HCT116 (cell line): Measurements from ENCODE around the gene PPP1R36.

Experiments
- JUND ChIP-seq: IDR thresholded peaks from 2 replicates; pipeline ENCODE4 v1.6.1; 2012
- POLR2A ChIP-seq: IDR thresholded peaks from 2 replicates; pipeline ENCODE4 v1.7.0; 2011; ENCODE audit warnings: borderline replicate concordance; ENCODE audit not compliant: insufficient read depth, insufficient read length; ENCODE audit errors: extremely low read depth
- POLR2AphosphoS5 ChIP-seq: IDR thresholded peaks from 2 replicates; pipeline ENCODE4 v1.6.1; 2011; ENCODE audit warnings: mild to moderate bottlenecking, low read depth, low read length, moderate library complexity
- TCF7L2 ChIP-seq: IDR thresholded peaks from 2 replicates; pipeline ENCODE4 v1.7.0; 2011; ENCODE audit warnings: borderline replicate concordance, inconsistent platforms; ENCODE audit not compliant: insufficient read depth, insufficient read length; ENCODE audit errors: extremely low read depth
- TF ChIP-seq, protein P1 (sequence below), 3 experiments: fragments of 200-600 bp in 1 of 3; sonication (generic) in 1 of 3; IDR thresholded peaks in 2 of 3; conservative IDR thresholded peaks in 1 of 3; 2 replicates each; pipeline ENCODE4 v1.5.1; 2012 to 2017; ENCODE audit warnings: low read depth in 2 of 3, low read length in 2 of 3, antibody characterized with exemption in 1 of 3, borderline replicate concordance in 1 of 3, control low read depth in 1 of 3, mild to moderate bottlenecking in 1 of 3, mixed read lengths in 1 of 3, mixed run types in 1 of 3, moderate library complexity in 1 of 3; ENCODE audit not compliant: insufficient read depth in 1 of 3

DNA sequence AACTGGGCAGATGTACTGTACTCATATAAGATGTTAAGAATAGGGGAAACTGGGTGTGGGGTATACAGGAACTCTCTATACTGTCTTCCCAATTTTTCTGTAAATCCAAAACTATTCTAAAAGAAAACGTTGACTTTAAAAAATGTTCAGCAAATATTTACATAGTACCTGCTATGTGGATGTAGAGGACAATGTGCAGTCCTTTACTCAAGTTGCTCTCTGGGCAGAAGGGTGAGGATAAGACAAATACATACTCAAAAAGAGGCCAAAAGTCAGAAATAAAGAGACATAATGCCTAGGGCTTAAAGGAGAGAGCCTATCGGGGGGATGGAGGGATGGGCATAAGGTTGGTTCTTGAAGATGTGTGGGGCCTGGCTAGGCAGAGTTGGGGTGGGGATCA is 44.7 kb downstream of the PPP1R36 start:
- TF ChIP-seq, protein P1, sequence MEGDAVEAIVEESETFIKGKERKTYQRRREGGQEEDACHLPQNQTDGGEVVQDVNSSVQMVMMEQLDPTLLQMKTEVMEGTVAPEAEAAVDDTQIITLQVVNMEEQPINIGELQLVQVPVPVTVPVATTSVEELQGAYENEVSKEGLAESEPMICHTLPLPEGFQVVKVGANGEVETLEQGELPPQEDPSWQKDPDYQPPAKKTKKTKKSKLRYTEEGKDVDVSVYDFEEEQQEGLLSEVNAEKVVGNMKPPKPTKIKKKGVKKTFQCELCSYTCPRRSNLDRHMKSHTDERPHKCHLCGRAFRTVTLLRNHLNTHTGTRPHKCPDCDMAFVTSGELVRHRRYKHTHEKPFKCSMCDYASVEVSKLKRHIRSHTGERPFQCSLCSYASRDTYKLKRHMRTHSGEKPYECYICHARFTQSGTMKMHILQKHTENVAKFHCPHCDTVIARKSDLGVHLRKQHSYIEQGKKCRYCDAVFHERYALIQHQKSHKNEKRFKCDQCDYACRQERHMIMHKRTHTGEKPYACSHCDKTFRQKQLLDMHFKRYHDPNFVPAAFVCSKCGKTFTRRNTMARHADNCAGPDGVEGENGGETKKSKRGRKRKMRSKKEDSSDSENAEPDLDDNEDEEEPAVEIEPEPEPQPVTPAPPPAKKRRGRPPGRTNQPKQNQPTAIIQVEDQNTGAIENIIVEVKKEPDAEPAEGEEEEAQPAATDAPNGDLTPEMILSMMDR (IDR thresholded peaks at IDR 0.05 in 2 of 3, conservative IDR thresholded peaks at IDR 0.05 in 1 of 3; ENCODE audit: borderline replicate concordance in 1 of 3, insufficient read depth in 1 of 3, low read depth in 2 of 3, low read length in 2 of 3), result no peak
- no peak for TF ChIP-seq POLR2AphosphoS5
- TF ChIP-seq POLR2A, result no peak
- no peak for TF ChIP-seq JUND
- no peak for TF ChIP-seq TCF7L2
